ENCODE data around the gene ALG10B. TPM values are rescaled to one million over a fixed set of nuclear protein-coding genes. Genes with fewer than 3 reads are reported as not detected.
A peak's percentile ranks its signal among the peaks of the same experiment; 100 is the strongest.

The ALG10B gene, protein sequence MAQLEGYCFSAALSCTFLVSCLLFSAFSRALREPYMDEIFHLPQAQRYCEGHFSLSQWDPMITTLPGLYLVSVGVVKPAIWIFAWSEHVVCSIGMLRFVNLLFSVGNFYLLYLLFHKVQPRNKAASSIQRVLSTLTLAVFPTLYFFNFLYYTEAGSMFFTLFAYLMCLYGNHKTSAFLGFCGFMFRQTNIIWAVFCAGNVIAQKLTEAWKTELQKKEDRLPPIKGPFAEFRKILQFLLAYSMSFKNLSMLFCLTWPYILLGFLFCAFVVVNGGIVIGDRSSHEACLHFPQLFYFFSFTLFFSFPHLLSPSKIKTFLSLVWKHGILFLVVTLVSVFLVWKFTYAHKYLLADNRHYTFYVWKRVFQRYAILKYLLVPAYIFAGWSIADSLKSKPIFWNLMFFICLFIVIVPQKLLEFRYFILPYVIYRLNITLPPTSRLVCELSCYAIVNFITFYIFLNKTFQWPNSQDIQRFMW
- total RNA-seq (2021) (2.8 to 3.5 TPM (median 3.3 TPM) in 3 replicates), Bru-seq, nascent RNA (percentile 54 among the genes with signal in this experiment)
- long read RNA-seq, experiment 1, partial matches to known transcripts: 0 of 3 reads
- long read RNA-seq, experiment 1, other reads (novel, unspliced or antisense): 3 of 3 reads
- long read RNA-seq, experiment 2, partial matches to known transcripts: 0 of 3 reads
- long read RNA-seq, experiment 2, other reads (novel, unspliced or antisense): 2 of 3 reads
- long read RNA-seq, experiment 3: 0 reads

DNA sequence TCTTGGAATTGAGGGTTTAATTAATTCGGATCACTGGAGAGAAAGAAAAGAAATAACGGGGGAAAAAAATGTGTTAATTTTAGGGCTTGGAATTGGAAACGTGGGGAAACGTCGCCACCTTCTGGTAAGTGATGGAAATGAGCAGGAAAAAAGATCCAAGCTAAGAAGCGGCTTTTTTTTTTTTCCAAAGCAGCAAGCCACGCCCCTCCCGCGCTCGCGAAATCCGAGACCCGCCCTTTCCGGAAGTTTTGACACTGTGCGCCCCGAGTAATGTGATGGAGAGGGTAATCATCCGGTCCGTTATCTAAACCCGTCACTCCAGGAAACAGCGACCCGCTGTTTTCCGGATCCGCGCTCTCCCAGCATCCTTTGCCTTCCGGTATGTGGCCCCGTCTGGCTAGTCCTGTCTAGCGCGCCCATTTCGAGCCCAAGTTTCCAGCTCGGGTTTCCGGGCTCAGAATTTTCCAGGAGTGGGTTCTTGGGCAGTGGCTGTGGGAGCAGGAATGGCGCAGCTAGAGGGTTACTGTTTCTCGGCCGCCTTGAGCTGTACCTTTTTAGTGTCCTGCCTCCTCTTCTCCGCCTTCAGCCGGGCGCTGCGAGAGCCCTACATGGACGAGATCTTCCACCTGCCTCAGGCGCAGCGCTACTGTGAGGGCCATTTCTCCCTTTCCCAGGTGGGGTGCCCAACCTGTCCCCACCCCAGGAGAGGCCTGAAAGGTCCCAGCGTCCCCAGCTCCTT lies at the start of gene ALG10B:
ALG10B (plus strand) TSS at position 384 of the 739 bp plus-strand sequence; CDS start at position 504, 120 bp downstream.
- Mint-ChIP-seq H3K27me3 (ENCODE audit: low read depth) (peaks cover 11% of the 10 kb centered on the region), H3K36me3 (peaks cover 7% of the 10 kb centered on the region), H3K4me3 (peak within 1 kb of the TSS; percentile 69), H3K4me1 (no peaks in the 10 kb centered on the region), H3K9me3 (peaks cover 44% of the 10 kb centered on the region), H3K27ac (no peak within 1 kb of the TSS)
- ATAC-seq (peak; percentile 100), DNase-seq (ENCODE audit: low spot score) (peak; percentile 80)
- ChIA-PET CTCF (no interaction called here), POLR2A (no interaction called here)
- TF ChIP-seq GABPB1 (CRISPR knock-in tag; IDR thresholded peaks at IDR 0.05): peak; percentile 40; the same call in 1 of the 2 replicates
- no peak for TF ChIP-seq ZNF263 (CRISPR knock-in tag; IDR thresholded peaks at IDR 0.05; ENCODE audit: low read depth)
- TF ChIP-seq SP1 (CRISPR knock-in tag; conservative IDR thresholded peaks at IDR 0.05): 0 out of 2 replicates have a peak, but pooled peaks have one; percentile 24
- peak; percentile 42; the same call in 1 of the 2 replicates for TF ChIP-seq FOXK1 (CRISPR knock-in tag; IDR thresholded peaks at IDR 0.05)

DNA sequence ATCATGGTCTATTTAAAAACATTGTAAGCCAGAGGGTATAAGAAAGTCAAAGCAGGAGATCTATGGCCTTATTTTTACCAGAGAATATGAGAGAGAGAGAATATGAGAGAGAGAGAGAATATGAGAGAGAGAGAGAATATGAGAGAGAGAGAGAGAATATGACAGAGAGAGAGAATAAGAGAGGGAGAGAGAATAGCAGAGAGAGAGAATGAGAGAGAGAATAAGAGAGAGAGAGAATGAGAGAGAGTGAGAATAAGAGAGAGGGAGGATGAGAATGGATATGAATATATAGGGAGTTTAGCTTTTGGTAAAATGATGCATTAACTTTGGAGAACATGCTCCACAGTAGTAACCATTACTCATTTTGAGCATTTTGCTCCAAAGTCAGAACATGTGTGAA lies 48.0 kb upstream of the ALG10B start:
- ChIA-PET POLR2A (no interaction called here), CTCF (no interaction called here)
- peaks cover 55% of the 10 kb centered on the region for H3K36me3 Mint-ChIP-seq
- ATAC-seq: no peak
- peaks cover 86% of the 10 kb centered on the region for H3K9me3 Mint-ChIP-seq
- no peak overlapping the region for H3K27ac Mint-ChIP-seq
- no peak for DNase-seq (ENCODE audit: low spot score)
- H3K27me3 Mint-ChIP-seq (ENCODE audit: low read depth): no peaks in the 10 kb centered on the region; the same call in 1 of the 2 replicates
- no peak for TF ChIP-seq NR3C1 (CRISPR knock-in tag; conservative IDR thresholded peaks at IDR 0.05; ENCODE audit: low read depth)
- TF ChIP-seq, protein P1, sequence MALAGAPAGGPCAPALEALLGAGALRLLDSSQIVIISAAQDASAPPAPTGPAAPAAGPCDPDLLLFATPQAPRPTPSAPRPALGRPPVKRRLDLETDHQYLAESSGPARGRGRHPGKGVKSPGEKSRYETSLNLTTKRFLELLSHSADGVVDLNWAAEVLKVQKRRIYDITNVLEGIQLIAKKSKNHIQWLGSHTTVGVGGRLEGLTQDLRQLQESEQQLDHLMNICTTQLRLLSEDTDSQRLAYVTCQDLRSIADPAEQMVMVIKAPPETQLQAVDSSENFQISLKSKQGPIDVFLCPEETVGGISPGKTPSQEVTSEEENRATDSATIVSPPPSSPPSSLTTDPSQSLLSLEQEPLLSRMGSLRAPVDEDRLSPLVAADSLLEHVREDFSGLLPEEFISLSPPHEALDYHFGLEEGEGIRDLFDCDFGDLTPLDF (CRISPR knock-in tag; IDR thresholded peaks at IDR 0.05): no peak
- TF ChIP-seq, protein P2, sequence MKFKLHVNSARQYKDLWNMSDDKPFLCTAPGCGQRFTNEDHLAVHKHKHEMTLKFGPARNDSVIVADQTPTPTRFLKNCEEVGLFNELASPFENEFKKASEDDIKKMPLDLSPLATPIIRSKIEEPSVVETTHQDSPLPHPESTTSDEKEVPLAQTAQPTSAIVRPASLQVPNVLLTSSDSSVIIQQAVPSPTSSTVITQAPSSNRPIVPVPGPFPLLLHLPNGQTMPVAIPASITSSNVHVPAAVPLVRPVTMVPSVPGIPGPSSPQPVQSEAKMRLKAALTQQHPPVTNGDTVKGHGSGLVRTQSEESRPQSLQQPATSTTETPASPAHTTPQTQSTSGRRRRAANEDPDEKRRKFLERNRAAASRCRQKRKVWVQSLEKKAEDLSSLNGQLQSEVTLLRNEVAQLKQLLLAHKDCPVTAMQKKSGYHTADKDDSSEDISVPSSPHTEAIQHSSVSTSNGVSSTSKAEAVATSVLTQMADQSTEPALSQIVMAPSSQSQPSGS (CRISPR knock-in tag; IDR thresholded peaks at IDR 0.05; ENCODE audit: borderline replicate concordance, low read depth): no peak
- TF ChIP-seq, protein P3, sequence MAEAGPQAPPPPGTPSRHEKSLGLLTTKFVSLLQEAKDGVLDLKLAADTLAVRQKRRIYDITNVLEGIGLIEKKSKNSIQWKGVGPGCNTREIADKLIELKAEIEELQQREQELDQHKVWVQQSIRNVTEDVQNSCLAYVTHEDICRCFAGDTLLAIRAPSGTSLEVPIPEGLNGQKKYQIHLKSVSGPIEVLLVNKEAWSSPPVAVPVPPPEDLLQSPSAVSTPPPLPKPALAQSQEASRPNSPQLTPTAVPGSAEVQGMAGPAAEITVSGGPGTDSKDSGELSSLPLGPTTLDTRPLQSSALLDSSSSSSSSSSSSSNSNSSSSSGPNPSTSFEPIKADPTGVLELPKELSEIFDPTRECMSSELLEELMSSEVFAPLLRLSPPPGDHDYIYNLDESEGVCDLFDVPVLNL (CRISPR knock-in tag; IDR thresholded peaks at IDR 0.05; ENCODE audit: borderline replicate concordance, low read depth): no peak
- no peak for TF ChIP-seq GTF2I (CRISPR knock-in tag; conservative IDR thresholded peaks at IDR 0.05)
- TF ChIP-seq, protein P4, sequence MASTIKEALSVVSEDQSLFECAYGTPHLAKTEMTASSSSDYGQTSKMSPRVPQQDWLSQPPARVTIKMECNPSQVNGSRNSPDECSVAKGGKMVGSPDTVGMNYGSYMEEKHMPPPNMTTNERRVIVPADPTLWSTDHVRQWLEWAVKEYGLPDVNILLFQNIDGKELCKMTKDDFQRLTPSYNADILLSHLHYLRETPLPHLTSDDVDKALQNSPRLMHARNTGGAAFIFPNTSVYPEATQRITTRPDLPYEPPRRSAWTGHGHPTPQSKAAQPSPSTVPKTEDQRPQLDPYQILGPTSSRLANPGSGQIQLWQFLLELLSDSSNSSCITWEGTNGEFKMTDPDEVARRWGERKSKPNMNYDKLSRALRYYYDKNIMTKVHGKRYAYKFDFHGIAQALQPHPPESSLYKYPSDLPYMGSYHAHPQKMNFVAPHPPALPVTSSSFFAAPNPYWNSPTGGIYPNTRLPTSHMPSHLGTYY (CRISPR knock-in tag; IDR thresholded peaks at IDR 0.05): no peak
- TF ChIP-seq ATF1 (CRISPR knock-in tag; IDR thresholded peaks at IDR 0.05): no peak
- TF ChIP-seq, protein P5, sequence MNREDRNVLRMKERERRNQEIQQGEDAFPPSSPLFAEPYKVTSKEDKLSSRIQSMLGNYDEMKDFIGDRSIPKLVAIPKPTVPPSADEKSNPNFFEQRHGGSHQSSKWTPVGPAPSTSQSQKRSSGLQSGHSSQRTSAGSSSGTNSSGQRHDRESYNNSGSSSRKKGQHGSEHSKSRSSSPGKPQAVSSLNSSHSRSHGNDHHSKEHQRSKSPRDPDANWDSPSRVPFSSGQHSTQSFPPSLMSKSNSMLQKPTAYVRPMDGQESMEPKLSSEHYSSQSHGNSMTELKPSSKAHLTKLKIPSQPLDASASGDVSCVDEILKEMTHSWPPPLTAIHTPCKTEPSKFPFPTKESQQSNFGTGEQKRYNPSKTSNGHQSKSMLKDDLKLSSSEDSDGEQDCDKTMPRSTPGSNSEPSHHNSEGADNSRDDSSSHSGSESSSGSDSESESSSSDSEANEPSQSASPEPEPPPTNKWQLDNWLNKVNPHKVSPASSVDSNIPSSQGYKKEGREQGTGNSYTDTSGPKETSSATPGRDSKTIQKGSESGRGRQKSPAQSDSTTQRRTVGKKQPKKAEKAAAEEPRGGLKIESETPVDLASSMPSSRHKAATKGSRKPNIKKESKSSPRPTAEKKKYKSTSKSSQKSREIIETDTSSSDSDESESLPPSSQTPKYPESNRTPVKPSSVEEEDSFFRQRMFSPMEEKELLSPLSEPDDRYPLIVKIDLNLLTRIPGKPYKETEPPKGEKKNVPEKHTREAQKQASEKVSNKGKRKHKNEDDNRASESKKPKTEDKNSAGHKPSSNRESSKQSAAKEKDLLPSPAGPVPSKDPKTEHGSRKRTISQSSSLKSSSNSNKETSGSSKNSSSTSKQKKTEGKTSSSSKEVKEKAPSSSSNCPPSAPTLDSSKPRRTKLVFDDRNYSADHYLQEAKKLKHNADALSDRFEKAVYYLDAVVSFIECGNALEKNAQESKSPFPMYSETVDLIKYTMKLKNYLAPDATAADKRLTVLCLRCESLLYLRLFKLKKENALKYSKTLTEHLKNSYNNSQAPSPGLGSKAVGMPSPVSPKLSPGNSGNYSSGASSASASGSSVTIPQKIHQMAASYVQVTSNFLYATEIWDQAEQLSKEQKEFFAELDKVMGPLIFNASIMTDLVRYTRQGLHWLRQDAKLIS (CRISPR knock-in tag; IDR thresholded peaks at IDR 0.05; ENCODE audit: borderline replicate concordance): no peak
- H3K4me3 Mint-ChIP-seq: no peak overlapping the region
- no peaks in the 10 kb centered on the region for H3K4me1 Mint-ChIP-seq
